Measurements from ENCODE around the gene IQGAP3.

Gene IQGAP3

GRCh38 chr1:156532374-156532773 lies 40.0 kb downstream of the IQGAP3 start:
- TF ChIP-seq, protein P1, sequence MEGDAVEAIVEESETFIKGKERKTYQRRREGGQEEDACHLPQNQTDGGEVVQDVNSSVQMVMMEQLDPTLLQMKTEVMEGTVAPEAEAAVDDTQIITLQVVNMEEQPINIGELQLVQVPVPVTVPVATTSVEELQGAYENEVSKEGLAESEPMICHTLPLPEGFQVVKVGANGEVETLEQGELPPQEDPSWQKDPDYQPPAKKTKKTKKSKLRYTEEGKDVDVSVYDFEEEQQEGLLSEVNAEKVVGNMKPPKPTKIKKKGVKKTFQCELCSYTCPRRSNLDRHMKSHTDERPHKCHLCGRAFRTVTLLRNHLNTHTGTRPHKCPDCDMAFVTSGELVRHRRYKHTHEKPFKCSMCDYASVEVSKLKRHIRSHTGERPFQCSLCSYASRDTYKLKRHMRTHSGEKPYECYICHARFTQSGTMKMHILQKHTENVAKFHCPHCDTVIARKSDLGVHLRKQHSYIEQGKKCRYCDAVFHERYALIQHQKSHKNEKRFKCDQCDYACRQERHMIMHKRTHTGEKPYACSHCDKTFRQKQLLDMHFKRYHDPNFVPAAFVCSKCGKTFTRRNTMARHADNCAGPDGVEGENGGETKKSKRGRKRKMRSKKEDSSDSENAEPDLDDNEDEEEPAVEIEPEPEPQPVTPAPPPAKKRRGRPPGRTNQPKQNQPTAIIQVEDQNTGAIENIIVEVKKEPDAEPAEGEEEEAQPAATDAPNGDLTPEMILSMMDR (IDR thresholded peaks at IDR 0.05), result no peak
- H3K27ac ChIP-seq, result no peak overlapping the region
- H3K4me3 ChIP-seq, result no peak overlapping the region
- no peak for DNase-seq (ENCODE audit: low spot score)

GRCh38 chr1:156530006-156530405 lies 42.4 kb downstream of the IQGAP3 start:
- Histone ChIP-seq H3K4me3 (no peak overlapping the region), H3K27ac (no peak overlapping the region)
- no peak for DNase-seq (ENCODE audit: low spot score)
- TF ChIP-seq, protein P1 (IDR thresholded peaks at IDR 0.05), result no peak

- Histone ChIP-seq H3K4me3 (no peak overlapping the region), H3K27ac (no peak overlapping the region)
- no peak for DNase-seq (ENCODE audit: low spot score)
- TF ChIP-seq, protein P1 (IDR thresholded peaks at IDR 0.05), result no peak
These were observed 43.4 kb downstream of the IQGAP3 start for GRCh38 chr1:156528875-156529425.

GRCh38 chr1:156528231-156528630 lies 44.1 kb downstream of the IQGAP3 start:
- TF ChIP-seq, protein P1 (IDR thresholded peaks at IDR 0.05), result no peak
- DNase-seq (ENCODE audit: low spot score), result no peak
- H3K4me3 ChIP-seq, result no peak overlapping the region
- no peak overlapping the region for H3K27ac ChIP-seq

DNA sequence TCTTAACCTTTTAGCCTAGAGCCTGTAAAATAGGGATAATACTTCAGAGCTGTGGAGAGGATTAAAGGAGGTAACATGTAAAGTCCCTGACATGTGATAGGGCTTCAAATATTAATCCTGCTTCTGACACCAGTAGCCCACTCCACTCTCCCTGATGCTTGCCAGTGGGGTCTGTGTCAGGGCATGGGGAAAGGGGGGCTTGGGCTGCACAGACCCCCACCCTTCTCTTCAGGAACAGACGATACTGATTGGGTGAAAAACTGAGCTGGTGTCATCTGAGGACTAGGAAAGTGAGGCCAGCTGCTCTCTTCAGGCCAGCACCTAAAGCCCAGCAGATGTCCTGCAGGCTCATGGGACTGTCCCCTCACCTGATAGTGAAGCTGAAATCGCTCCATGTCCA lies 44.8 kb downstream of the IQGAP3 start:
- TF ChIP-seq, protein P1 (IDR thresholded peaks at IDR 0.05), result no peak
- Histone ChIP-seq H3K27ac (no peak overlapping the region), H3K4me3 (no peak overlapping the region)
- no peak for DNase-seq (ENCODE audit: low spot score)

- no peak for DNase-seq (ENCODE audit: low spot score)
- Histone ChIP-seq H3K4me3 (no peak overlapping the region), H3K27ac (no peak overlapping the region)
- TF ChIP-seq, protein P1 (IDR thresholded peaks at IDR 0.05), result no peak
These were observed 46.4 kb downstream of the IQGAP3 start for GRCh38 chr1:156525856-156526489.

DNA sequence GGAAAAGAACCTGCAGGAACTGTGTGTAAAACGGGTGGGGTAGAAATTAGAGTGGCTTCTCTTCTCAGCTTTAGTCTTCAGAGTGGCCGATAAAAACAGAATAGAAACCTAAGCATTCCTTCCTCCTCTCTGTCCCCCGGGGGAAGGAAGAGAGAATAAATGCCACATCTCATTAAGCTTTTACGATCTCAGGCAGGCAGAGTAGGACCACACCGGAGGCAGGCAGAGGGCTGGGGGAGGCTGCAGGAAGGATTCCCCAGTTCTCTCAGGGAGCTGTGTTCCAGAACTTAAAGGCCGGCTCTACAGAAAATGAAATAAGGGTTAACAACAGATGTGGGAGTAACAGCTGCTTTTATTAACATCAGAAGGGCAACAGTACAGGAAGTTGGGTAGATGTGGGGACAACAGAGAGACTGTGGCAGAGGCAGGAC lies 47.3 kb downstream of the IQGAP3 start:
- H3K4me3 ChIP-seq, result no peak overlapping the region
- no peak for DNase-seq (ENCODE audit: low spot score)
- H3K27ac ChIP-seq, result no peak overlapping the region
- TF ChIP-seq, protein P1 (IDR thresholded peaks at IDR 0.05), result no peak

All from coronary artery (tissue), 2 donors.